PFSK-1 (cell line): ENCODE measurements around the gene ABHD17A.

Experiments used
- FOXP2 ChIP-seq: optimal IDR thresholded peaks from 2 replicates; pipeline ENCODE3; 2011; ENCODE audit warnings: borderline replicate concordance, control low read depth, inconsistent platforms; ENCODE audit not compliant: insufficient read depth; ENCODE audit errors: extremely low read length, extremely low read depth
- POLR2AphosphoS5 ChIP-seq: IDR thresholded peaks from 2 replicates; pipeline ENCODE4 v1.6.1; 2012; ENCODE audit warnings: low read depth, mild to moderate bottlenecking, control low read depth, low read length, moderate library complexity
- SIN3A ChIP-seq: IDR thresholded peaks from 2 replicates; pipeline ENCODE4 v1.6.1; 2012; ENCODE audit warnings: mild to moderate bottlenecking, low read length, moderate library complexity, borderline replicate concordance; ENCODE audit not compliant: insufficient read depth
- TAF1 ChIP-seq: IDR thresholded peaks from 2 replicates; pipeline ENCODE4 v1.6.1; 2012; ENCODE audit warnings: low read length, control low read depth, borderline replicate concordance; ENCODE audit not compliant: insufficient read depth
- TF ChIP-seq, protein P1 (sequence below), 2 experiments: IDR thresholded peaks; 2 replicates each; pipeline versions ENCODE4 v1.6.1 to v1.8.0; 2011 to 2012; ENCODE audit warnings: low read depth in 2 of 2, low read length in 2 of 2, control low read depth in 1 of 2, inconsistent platforms in 1 of 2, mild to moderate bottlenecking in 1 of 2, moderate library complexity in 1 of 2; ENCODE audit not compliant: insufficient read depth in 1 of 2

Gene ABHD17A

GRCh38 chr19:1836458-1837221 lies 48.7 kb downstream of the ABHD17A start:
- TF ChIP-seq POLR2AphosphoS5: no peak
- no peak for TF ChIP-seq SIN3A
- TF ChIP-seq, protein P1, sequence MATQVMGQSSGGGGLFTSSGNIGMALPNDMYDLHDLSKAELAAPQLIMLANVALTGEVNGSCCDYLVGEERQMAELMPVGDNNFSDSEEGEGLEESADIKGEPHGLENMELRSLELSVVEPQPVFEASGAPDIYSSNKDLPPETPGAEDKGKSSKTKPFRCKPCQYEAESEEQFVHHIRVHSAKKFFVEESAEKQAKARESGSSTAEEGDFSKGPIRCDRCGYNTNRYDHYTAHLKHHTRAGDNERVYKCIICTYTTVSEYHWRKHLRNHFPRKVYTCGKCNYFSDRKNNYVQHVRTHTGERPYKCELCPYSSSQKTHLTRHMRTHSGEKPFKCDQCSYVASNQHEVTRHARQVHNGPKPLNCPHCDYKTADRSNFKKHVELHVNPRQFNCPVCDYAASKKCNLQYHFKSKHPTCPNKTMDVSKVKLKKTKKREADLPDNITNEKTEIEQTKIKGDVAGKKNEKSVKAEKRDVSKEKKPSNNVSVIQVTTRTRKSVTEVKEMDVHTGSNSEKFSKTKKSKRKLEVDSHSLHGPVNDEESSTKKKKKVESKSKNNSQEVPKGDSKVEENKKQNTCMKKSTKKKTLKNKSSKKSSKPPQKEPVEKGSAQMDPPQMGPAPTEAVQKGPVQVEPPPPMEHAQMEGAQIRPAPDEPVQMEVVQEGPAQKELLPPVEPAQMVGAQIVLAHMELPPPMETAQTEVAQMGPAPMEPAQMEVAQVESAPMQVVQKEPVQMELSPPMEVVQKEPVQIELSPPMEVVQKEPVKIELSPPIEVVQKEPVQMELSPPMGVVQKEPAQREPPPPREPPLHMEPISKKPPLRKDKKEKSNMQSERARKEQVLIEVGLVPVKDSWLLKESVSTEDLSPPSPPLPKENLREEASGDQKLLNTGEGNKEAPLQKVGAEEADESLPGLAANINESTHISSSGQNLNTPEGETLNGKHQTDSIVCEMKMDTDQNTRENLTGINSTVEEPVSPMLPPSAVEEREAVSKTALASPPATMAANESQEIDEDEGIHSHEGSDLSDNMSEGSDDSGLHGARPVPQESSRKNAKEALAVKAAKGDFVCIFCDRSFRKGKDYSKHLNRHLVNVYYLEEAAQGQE (IDR thresholded peaks at IDR 0.05; ENCODE audit: insufficient read depth in 1 of 2, low read depth in 2 of 2, low read length in 2 of 2): no peak
- TF ChIP-seq FOXP2: no peak
- no peak for TF ChIP-seq TAF1

GRCh38 chr19:1833540-1833939 lies 51.8 kb downstream of the ABHD17A start:
- TF ChIP-seq, protein P1 (IDR thresholded peaks at IDR 0.05; ENCODE audit: insufficient read depth in 1 of 2, low read depth in 2 of 2, low read length in 2 of 2): no peak
- TF ChIP-seq POLR2AphosphoS5: no peak

DNA sequence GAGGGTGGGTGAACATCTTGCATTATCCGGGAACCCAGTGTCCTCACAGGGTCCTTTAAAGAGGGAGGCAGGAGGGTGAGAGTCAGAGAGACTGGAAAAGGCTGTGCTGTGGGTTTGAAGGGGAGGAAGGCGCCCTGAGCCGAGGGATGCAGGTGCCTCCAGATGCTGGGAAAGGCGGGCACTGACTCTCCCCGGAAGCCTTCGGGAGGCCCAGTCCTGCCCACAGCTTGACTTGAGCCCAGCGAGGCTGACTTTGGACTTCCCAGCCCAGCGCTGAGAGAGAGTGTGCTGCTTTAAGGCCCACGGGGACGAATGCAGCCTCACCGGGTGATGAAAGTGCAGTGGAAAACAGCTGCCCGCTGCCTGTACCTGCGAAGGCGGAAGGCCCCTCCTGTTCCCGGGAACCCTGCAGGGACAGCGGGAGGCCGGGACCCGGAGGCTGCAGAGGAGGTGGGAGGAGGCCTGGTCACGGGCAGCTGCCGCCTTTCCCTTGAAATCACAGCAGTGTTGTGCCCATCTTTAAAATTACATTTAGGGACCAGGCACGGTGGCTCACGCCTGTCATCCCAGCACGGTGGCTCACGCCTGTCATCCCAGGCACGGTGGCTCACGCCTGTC lies 53.1 kb downstream of the ABHD17A start:
- TF ChIP-seq FOXP2 (no peak), TAF1 (no peak), POLR2AphosphoS5 (no peak), SIN3A (no peak)
- TF ChIP-seq, protein P1 (IDR thresholded peaks at IDR 0.05; ENCODE audit: insufficient read depth in 1 of 2, low read depth in 2 of 2, low read length in 2 of 2): no peak

DNA sequence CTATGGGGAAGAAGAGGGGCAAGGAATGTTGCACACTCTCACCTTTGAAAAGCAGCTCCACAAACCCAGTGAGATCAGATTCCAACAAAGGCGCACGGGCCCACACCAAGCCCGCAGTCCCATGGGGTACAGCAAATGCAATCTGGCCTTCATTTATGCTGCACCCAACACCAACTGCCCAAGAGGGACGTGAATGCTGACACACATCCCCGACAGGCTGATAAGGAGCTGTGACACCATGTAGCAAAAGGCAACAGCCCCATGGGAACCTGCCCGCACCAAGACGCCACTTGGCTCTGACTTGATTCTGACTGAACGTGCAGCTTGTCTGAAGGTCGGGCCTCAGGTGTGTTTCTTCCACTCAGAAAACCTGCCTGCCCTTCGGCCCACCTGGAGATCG lies 54.3 kb downstream of the ABHD17A start:
- TF ChIP-seq, protein P1 (IDR thresholded peaks at IDR 0.05; ENCODE audit: insufficient read depth in 1 of 2, low read depth in 2 of 2, low read length in 2 of 2): no peak
- no peak for TF ChIP-seq POLR2AphosphoS5
- no peak for TF ChIP-seq FOXP2
- TF ChIP-seq TAF1: no peak
- TF ChIP-seq SIN3A: no peak

- TF ChIP-seq POLR2AphosphoS5 (no peak), FOXP2 (no peak), SIN3A (no peak), TAF1 (no peak)
- TF ChIP-seq, protein P1 (IDR thresholded peaks at IDR 0.05; ENCODE audit: insufficient read depth in 1 of 2, low read depth in 2 of 2, low read length in 2 of 2): no peak
These were observed 54.7 kb downstream of the ABHD17A start for GRCh38 chr19:1830568-1830967.
